ENCODE data around the gene DNALI1. TPM values are rescaled to one million over a fixed set of nuclear protein-coding genes. Genes with fewer than 3 reads are reported as not detected.

DNALI1 gene
- polyA plus RNA-seq, 1 of the 3 experiments (the other 2 are of a cell fraction): 17.4 TPM

GRCh38 chr1:37616330-37616729, 59.6 kb downstream of the DNALI1 start:
- Histone ChIP-seq H3K4me2 (no peak overlapping the region), H3K27me3 (ENCODE audit: insufficient read depth) (peaks cover 34% of the 10 kb centered on the region; the same call in 1 of the 2 replicates), H3K9me3 (no peaks in the 10 kb centered on the region), H3K4me1 (ENCODE audit: control insufficient read depth in 1 of 2, insufficient read depth in 2 of 2, low read depth in 1 of 2, low read length in 1 of 2) (no peaks in the 10 kb centered on the region), H2AFZ (ENCODE audit: low read depth) (no peak overlapping the region), H3K9me2 (no peaks in the 10 kb centered on the region), H3K27ac (ENCODE audit: low read depth in 2 of 2, low read length in 1 of 2) (no peak overlapping the region), H3K79me2 (ENCODE audit: insufficient read depth) (no peaks in the 10 kb centered on the region), H3K9ac (no peak overlapping the region), H3K36me3 (replicated peaks in 1 of 2; ENCODE audit: control insufficient read depth in 1 of 2, insufficient read depth in 2 of 2, low read length in 1 of 2) (no peaks in the 10 kb centered on the region), H3K4me3 (ENCODE audit: low read depth in 2 of 2, low read length in 1 of 2) (no peak overlapping the region), H3F3A (replicated peaks; ENCODE audit: insufficient read depth) (no peaks in the 10 kb centered on the region), H4K20me1 (ENCODE audit: insufficient read depth) (no peaks in the 10 kb centered on the region)
- CTCF ChIA-PET: interaction anchor here (7.1 kb wide), 1 partner anchor 14 kb away, joined by 62 read pairs; no protein-coding TSS in a partner anchor
- no peak for DNase-seq
- WGBS (ENCODE audit: low lambda C conversion rate): 48% methylated on average over 14 of the region's 14 CpGs
- TF ChIP-seq NFIC (IDR thresholded peaks at IDR 0.05; ENCODE audit: borderline replicate concordance) (no peak), MXI1 (IDR thresholded peaks at IDR 0.05; ENCODE audit: low read depth, low read length) (no peak), FOXM1 (IDR thresholded peaks at IDR 0.05; ENCODE audit: low read depth) (no peak), RAD21 (IDR thresholded peaks at IDR 0.05; ENCODE audit: low read length) (no peak), ELF1 (IDR thresholded peaks at IDR 0.05) (no peak), FOSL2 (IDR thresholded peaks at IDR 0.05; ENCODE audit: borderline replicate concordance, low read depth) (no peak), RFX5 (IDR thresholded peaks at IDR 0.05; ENCODE audit: low read length) (no peak), CHD2 (IDR thresholded peaks at IDR 0.05; ENCODE audit: low read length, partially characterized antibody) (no peak)
- POLR2A ChIA-PET: no interaction called here

Small RNA genes lying within 50 kb of the gene (small RNA-seq; reads per million reads assigned to genes)
- gene AL034379.1: 0 reads per million in 7 experiments

Other genes starting within 250 kb of the DNALI1 start
- 7.4 and 8.9 TPM in 2 replicates for gene ZC3H12A, start 82.4 kb upstream of the DNALI1 start, polyA plus RNA-seq (2012; rRNA removed)
- 47.2 and 60.5 TPM in 2 replicates for gene MEAF6, start 42.2 kb upstream of the DNALI1 start, polyA plus RNA-seq (2012; rRNA removed)
- 8.4 and 10.2 TPM in 2 replicates for gene SNIP1, start 2.6 kb upstream of the DNALI1 start, polyA plus RNA-seq (2012; rRNA removed)
- gene GNL2, start 39.0 kb downstream of the DNALI1 start, polyA plus RNA-seq (2012; rRNA removed): 37.6 and 43.7 TPM in 2 replicates
- gene RSPO1, start 78.0 kb downstream of the DNALI1 start, polyA plus RNA-seq (2012; rRNA removed): 0.03 TPM in 1 of 2 replicates, not detected in the other
- 18.9 and 22.9 TPM in 2 replicates for gene CDCA8, start 135.6 kb downstream of the DNALI1 start, polyA plus RNA-seq (2012; rRNA removed)
- 0.05 and 0.06 TPM in 2 replicates for gene EPHA10, start 208.2 kb downstream of the DNALI1 start, polyA plus RNA-seq (2012; rRNA removed)
- 2.7 and 3.7 TPM in 2 replicates for gene MANEAL, start 236.9 kb downstream of the DNALI1 start, polyA plus RNA-seq (2012; rRNA removed)

Data from SK-N-SH (cell line).